Upper lobe of right lung (tissue), 1 donor: ENCODE data around the gene CCSER1. TPM values are rescaled to one million over a fixed set of nuclear protein-coding genes. Genes with fewer than 3 reads are reported as not detected.
"Not testable (repeated sequence)": the region's sequence is repeated elsewhere in the genome, so short reads cannot be mapped to it uniquely, and the experiment has no call there.

ENCODE experiments used
- ATAC-seq: fragments of 200-7000 bp; cut with Tn5 transposase; one replicate; pipeline ENCODE4 v1.9.1; 2020; ENCODE audit warnings: mild to moderate bottlenecking, moderate library complexity
- DNase-seq: peaks from one replicate; pipeline ENCODE4 v3.0.0-alpha.2; 2020
- H3K27ac ChIP-seq: fragments of 200-600 bp; one replicate; pipeline ENCODE4 v1.8.0; 2022
- H3K27me3 ChIP-seq: fragments of 200-600 bp; one replicate; pipeline ENCODE4 v1.8.0; 2022; ENCODE audit warnings: mild to moderate bottlenecking
- H3K36me3 ChIP-seq: fragments of 200-600 bp; one replicate; pipeline ENCODE4 v1.8.0; 2022
- H3K4me1 ChIP-seq: fragments of 200-600 bp; one replicate; pipeline ENCODE4 v1.8.0; 2022
- H3K4me3 ChIP-seq: fragments of 200-600 bp; one replicate; pipeline ENCODE4 v1.8.0; 2022; ENCODE audit warnings: mild to moderate bottlenecking
- H3K9me3 ChIP-seq: fragments of 200-600 bp; one replicate; pipeline ENCODE4 v1.8.0; 2022
- intact Hi-C: fragments of 100-400 bp; cut with DNase I; formaldehyde crosslinking; loops from one replicate; pipeline ENCODE4 v1.11.0; 2022
- total RNA-seq: library from RNA; stranded (reverse); fragmentation: NEBNext Ultra II Directional; extraction: Animal tissue kit (Norgen Biotek cat#: 25700); gene quantifications from one replicate; pipeline ENCODE4 v1.2.1, GENCODE V29; 2021
- TF ChIP-seq, protein P1 (sequence below): fragments of 200-600 bp; IDR thresholded peaks from one replicate; pipeline ENCODE4 v1.8.0; 2022; ENCODE audit warnings: antibody characterized with exemption
- donor health status: DM: no; HTN: yes; CAD: no; lungs with severe emphysema.

The CCSER1 gene
- total RNA-seq, 1 donor from 2014 or later, result 7.4 TPM

DNA sequence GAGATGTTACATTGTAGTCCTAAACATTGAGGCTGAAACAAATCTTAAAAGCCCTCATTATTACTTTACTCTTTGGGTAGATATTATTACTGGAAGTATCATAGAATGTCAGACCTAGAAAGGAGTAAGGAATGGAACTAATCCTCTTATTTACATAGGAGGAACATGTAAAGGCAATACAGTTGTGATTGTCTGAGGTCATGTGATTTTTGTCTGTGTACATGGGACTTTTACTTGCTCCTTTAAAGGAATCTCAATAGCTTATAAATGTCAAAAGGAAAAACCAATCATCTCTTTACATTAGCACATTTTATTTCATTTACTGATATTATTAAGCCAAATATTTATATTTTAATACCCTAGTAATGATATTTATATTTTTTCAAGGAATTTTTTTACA lies 568.2 kb downstream of the CCSER1 start:
- H3K36me3 ChIP-seq, result no peaks in the 10 kb centered on the region
- intact Hi-C loops, result no loop called here
- ATAC-seq (no peak), DNase-seq (no peak)
- H3K9me3 ChIP-seq, result no peaks in the 10 kb centered on the region
- no peak overlapping the region for H3K4me3 ChIP-seq
- H3K4me1 ChIP-seq, result no peaks in the 10 kb centered on the region
- TF ChIP-seq, protein P1, sequence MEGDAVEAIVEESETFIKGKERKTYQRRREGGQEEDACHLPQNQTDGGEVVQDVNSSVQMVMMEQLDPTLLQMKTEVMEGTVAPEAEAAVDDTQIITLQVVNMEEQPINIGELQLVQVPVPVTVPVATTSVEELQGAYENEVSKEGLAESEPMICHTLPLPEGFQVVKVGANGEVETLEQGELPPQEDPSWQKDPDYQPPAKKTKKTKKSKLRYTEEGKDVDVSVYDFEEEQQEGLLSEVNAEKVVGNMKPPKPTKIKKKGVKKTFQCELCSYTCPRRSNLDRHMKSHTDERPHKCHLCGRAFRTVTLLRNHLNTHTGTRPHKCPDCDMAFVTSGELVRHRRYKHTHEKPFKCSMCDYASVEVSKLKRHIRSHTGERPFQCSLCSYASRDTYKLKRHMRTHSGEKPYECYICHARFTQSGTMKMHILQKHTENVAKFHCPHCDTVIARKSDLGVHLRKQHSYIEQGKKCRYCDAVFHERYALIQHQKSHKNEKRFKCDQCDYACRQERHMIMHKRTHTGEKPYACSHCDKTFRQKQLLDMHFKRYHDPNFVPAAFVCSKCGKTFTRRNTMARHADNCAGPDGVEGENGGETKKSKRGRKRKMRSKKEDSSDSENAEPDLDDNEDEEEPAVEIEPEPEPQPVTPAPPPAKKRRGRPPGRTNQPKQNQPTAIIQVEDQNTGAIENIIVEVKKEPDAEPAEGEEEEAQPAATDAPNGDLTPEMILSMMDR, result no peak
- H3K27ac ChIP-seq, result no peak overlapping the region
- H3K27me3 ChIP-seq, result no peaks in the 10 kb centered on the region

DNA sequence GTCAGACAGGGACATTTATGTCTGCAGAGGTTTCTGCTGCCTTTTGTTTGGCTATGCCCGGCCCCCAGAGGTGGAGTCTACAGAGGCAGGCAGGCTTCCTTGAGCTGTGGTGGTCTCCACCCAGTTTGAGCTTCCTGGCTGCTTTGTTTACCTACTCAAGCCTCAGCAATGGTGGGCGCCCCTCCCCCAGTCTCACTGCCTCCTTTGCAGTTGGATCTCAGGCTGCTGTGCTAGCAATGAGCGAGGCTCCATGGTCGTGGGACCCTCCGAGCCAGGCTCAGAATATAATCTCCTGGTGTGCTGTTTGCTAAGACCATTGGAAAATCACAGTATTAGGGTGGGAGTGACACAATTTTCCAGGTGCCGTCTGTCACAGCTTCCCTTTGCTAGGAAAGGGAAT lies 578.3 kb downstream of the CCSER1 start:
- ATAC-seq, H3K9me3 ChIP-seq, H3K4me1 ChIP-seq, DNase-seq, H3K27ac ChIP-seq, H3K36me3 ChIP-seq, H3K4me3 ChIP-seq, intact Hi-C loops, H3K27me3 ChIP-seq: not testable (repeated sequence)

DNA sequence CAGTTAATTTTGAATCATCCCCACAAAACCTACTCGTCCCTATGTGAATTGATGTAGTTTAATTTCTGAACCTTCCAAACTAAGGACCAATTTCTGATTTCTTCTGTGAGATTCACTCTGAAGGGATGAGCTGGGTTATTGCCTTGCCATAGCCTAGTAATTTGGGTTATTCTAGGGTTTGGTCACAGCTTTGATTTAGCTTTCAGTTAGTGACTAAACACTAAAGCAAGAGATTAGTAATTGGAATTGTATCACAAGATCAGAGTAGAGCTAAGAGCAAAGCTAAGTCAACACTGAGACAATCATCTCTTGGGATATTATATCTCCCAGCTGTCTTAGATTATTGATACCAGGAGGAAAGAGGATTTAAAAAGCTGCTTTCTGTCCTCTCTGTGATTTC lies 588.0 kb downstream of the CCSER1 start:
- no peak overlapping the region for H3K4me3 ChIP-seq
- no peaks in the 10 kb centered on the region for H3K27me3 ChIP-seq
- H3K27ac ChIP-seq, result no peak overlapping the region
- DNase-seq, result no peak
- H3K4me1 ChIP-seq, result no peaks in the 10 kb centered on the region
- no peaks in the 10 kb centered on the region for H3K36me3 ChIP-seq
- no peak for ATAC-seq
- no peaks in the 10 kb centered on the region for H3K9me3 ChIP-seq
- TF ChIP-seq, protein P1, result no peak
- intact Hi-C loops, result no loop called here

DNA sequence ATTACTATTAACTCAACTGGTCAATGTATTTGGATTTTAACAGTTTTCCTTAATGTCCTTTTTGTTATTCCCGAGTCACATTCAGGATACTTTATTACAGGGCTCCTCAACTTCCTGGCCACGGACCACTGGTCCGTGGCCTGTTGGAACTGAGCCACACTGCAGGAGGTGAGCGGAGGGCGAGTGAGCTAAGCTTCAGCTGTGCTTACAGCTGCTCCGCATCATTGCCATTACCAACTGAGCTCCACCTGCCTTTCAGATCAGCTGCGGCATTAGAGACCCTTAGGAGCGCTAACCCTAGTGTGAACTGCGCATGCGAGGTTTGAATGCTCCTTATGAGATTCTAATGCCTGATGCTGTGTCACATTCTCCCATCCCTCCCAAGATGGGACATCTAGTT lies 591.7 kb downstream of the CCSER1 start:
- TF ChIP-seq, protein P1, result no peak

DNA sequence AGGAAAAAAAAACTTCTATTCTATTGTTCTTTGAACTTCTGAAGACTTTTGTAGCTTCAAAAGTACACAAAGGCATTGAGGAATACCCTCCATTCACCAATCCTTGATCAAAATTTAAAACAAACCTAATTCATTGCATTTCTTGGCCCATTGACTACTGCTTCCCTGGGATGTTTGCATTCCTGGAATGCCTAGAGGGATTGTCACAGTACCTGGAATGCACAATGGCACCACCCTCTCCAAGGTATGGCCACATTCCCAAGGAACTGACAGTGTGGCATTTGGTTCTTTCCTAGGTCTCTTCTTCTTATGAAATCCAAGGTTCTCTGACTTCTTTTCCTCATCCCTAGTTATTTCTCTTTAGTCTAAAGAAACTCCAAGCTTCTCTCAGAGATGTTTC lies 600.7 kb downstream of the CCSER1 start:
- Histone ChIP-seq H3K27me3 (no peaks in the 10 kb centered on the region), H3K4me3 (no peak overlapping the region), H3K4me1 (no peaks in the 10 kb centered on the region), H3K36me3 (no peaks in the 10 kb centered on the region), H3K27ac (no peak overlapping the region), H3K9me3 (no peaks in the 10 kb centered on the region)
- peak; percentile 42 for ATAC-seq
- TF ChIP-seq, protein P1, result no peak
- no peak for DNase-seq
- intact Hi-C loops, result no loop called here

More for the DNA sequence above, 591.7 kb downstream of the CCSER1 start:
- Histone ChIP-seq H3K27ac (no peak overlapping the region), H3K9me3 (no peaks in the 10 kb centered on the region), H3K27me3 (no peaks in the 10 kb centered on the region), H3K4me1 (no peaks in the 10 kb centered on the region), H3K36me3 (no peaks in the 10 kb centered on the region), H3K4me3 (no peak overlapping the region)
- intact Hi-C loops, result no loop called here
- DNase-seq, result no peak
- ATAC-seq, result no peak

DNA sequence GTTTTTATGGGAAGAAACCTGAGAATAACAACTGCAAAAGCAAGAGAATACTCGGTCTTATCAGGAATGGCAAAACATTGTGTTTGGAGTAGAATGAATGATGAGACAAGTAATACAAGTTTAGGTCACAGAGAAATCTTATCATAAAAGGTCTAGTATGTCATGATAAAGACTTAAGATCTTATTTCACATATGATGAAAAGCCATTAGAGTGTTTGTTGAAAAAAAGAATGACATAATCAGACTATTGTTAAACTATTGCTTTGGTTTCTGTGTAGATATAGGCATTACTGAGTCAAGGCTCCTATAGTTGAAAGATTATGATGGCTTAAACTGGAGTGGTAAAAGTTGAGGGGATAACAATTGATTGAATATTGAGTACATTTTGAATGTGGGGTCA lies 603.6 kb downstream of the CCSER1 start:
- Histone ChIP-seq H3K27me3 (no peaks in the 10 kb centered on the region), H3K4me1 (no peaks in the 10 kb centered on the region), H3K4me3 (no peak overlapping the region), H3K27ac (no peak overlapping the region), H3K9me3 (no peaks in the 10 kb centered on the region), H3K36me3 (no peaks in the 10 kb centered on the region)
- no peak for DNase-seq
- TF ChIP-seq, protein P1, result no peak
- intact Hi-C loops, result no loop called here
- no peak for ATAC-seq
